WTC11 (cell line): Measurements from ENCODE around the gene OSBPL9. TPM values are rescaled to one million over a fixed set of nuclear protein-coding genes. Genes with fewer than 3 reads are reported as not detected.

Experiments used
- ATAC-seq: fragments of 200-7000 bp; cut with Tn5 transposase; 2 replicates; pipeline ENCODE4 v1.10.0; 2021; ENCODE audit warnings: mild to moderate bottlenecking, moderate library complexity
- CTCF ChIA-PET: fragments of 300-600 bp; sonication (Branson Sonifier 250); formaldehyde crosslinking; loops from one replicate; lab custom pipeline; 2021; ENCODE audit warnings: antibody characterized with exemption; lab: Charles Lee
- POLR2A ChIA-PET: fragments of 350-600 bp; sonication (Branson Sonifier 250); formaldehyde crosslinking; loops from one replicate; lab custom pipeline; 2021; ENCODE audit warnings: antibody characterized with exemption; lab: Charles Lee
- DNase-seq: peaks from one replicate; pipeline ENCODE4 v3.0.0; 2021; ENCODE audit warnings: low spot score
- H3K27ac Mint-ChIP-seq: 2 replicates; pipeline ENCODE4 v1.8.0; 2021; ENCODE audit warnings: mixed read lengths
- H3K27me3 Mint-ChIP-seq: 2 replicates; pipeline ENCODE4 v1.8.0; 2021; ENCODE audit warnings: low read depth, mild to moderate bottlenecking, moderate library complexity, mixed read lengths
- H3K36me3 Mint-ChIP-seq: 2 replicates; pipeline ENCODE4 v1.8.0; 2021; ENCODE audit warnings: mixed read lengths
- H3K4me1 Mint-ChIP-seq: 2 replicates; pipeline ENCODE4 v1.8.0; 2022; ENCODE audit warnings: mixed read lengths
- H3K4me3 Mint-ChIP-seq: 2 replicates; pipeline ENCODE4 v1.8.0; 2021; ENCODE audit warnings: mild to moderate bottlenecking, moderate library complexity, mixed read lengths
- H3K9me3 Mint-ChIP-seq: 2 replicates; pipeline ENCODE4 v1.8.0; 2021; ENCODE audit warnings: mixed read lengths
- ATF1 ChIP-seq: sonication (generic); formaldehyde crosslinking; IDR thresholded peaks from 2 replicates; pipeline ENCODE4 v1.8.1; 2023; ENCODE audit warnings: mild to moderate bottlenecking, moderate library complexity, missing genetic modification reagents
- ATF3 ChIP-seq: sonication (generic); formaldehyde crosslinking; conservative IDR thresholded peaks from 2 replicates; pipeline ENCODE4 v1.8.1; 2022; ENCODE audit warnings: mild to moderate bottlenecking, missing genetic modification reagents
- CBFB ChIP-seq: sonication (generic); formaldehyde crosslinking; IDR thresholded peaks from 2 replicates; pipeline ENCODE4 v1.8.1; 2022; ENCODE audit warnings: mild to moderate bottlenecking, low read depth, missing genetic modification reagents
- CREM ChIP-seq: sonication (generic); formaldehyde crosslinking; IDR thresholded peaks from 2 replicates; pipeline ENCODE4 v1.8.1; 2022; ENCODE audit warnings: mild to moderate bottlenecking, missing genetic modification reagents, moderate library complexity
- E2F4 ChIP-seq: sonication (generic); formaldehyde crosslinking; IDR thresholded peaks from 2 replicates; pipeline ENCODE4 v1.8.1; 2022; ENCODE audit warnings: low read depth, mild to moderate bottlenecking, moderate library complexity, missing genetic modification reagents, borderline replicate concordance
- ERG ChIP-seq: fragments of 250-450 bp; sonication (Bioruptor Pico); IDR thresholded peaks from 2 replicates; pipeline ENCODE4 v1.8.0; 2021; ENCODE audit warnings: mild to moderate bottlenecking
- ESRRA ChIP-seq: sonication (generic); formaldehyde crosslinking; IDR thresholded peaks from 2 replicates; pipeline ENCODE4 v1.8.1; 2022; ENCODE audit warnings: mild to moderate bottlenecking, missing genetic modification reagents, borderline replicate concordance
- FOXP4 ChIP-seq: sonication (generic); formaldehyde crosslinking; IDR thresholded peaks from 2 replicates; pipeline ENCODE4 v1.8.0; 2022; ENCODE audit warnings: mild to moderate bottlenecking, missing genetic modification reagents
- GRHL2 ChIP-seq: fragments of 250-450 bp; sonication (Bioruptor Pico); IDR thresholded peaks from 2 replicates; pipeline ENCODE4 v1.8.0; 2022; ENCODE audit warnings: mild to moderate bottlenecking, moderate library complexity; ENCODE audit not compliant: insufficient replicate concordance, severe bottlenecking
- MAX ChIP-seq: sonication (generic); formaldehyde crosslinking; IDR thresholded peaks from 2 replicates; pipeline ENCODE4 v1.8.0; 2022; ENCODE audit warnings: mild to moderate bottlenecking, missing genetic modification reagents
- MLX ChIP-seq: sonication (generic); formaldehyde crosslinking; IDR thresholded peaks from 2 replicates; pipeline ENCODE4 v1.8.1; 2023; ENCODE audit warnings: mild to moderate bottlenecking, missing genetic modification reagents, moderate library complexity
- SP1 ChIP-seq: sonication (generic); formaldehyde crosslinking; conservative IDR thresholded peaks from 2 replicates; pipeline ENCODE4 v1.8.1; 2022; ENCODE audit warnings: missing genetic modification reagents
- TCF7 ChIP-seq: sonication (generic); formaldehyde crosslinking; IDR thresholded peaks from 2 replicates; pipeline ENCODE4 v1.8.0; 2022; ENCODE audit warnings: mild to moderate bottlenecking, low read depth, missing genetic modification reagents, moderate library complexity
- TEAD1 ChIP-seq: sonication (generic); formaldehyde crosslinking; IDR thresholded peaks from 2 replicates; pipeline ENCODE4 v1.8.0; 2022; ENCODE audit warnings: mild to moderate bottlenecking, missing genetic modification reagents
- USF2 ChIP-seq: sonication (generic); formaldehyde crosslinking; IDR thresholded peaks from 2 replicates; pipeline ENCODE4 v1.8.1; 2023; ENCODE audit warnings: mild to moderate bottlenecking, missing genetic modification reagents, moderate library complexity
- ZMAT4 ChIP-seq: fragments of 250-450 bp; sonication (Bioruptor Pico); IDR thresholded peaks from 2 replicates; pipeline ENCODE4 v1.9.0; 2021; ENCODE audit warnings: mild to moderate bottlenecking
- ZNF416 ChIP-seq: fragments of 250-450 bp; sonication (Bioruptor Pico); IDR thresholded peaks from 2 replicates; pipeline ENCODE4 v1.9.0; 2021; ENCODE audit warnings: mild to moderate bottlenecking, inconsistent platforms
- ZNF512 ChIP-seq: sonication (generic); formaldehyde crosslinking; IDR thresholded peaks from 2 replicates; pipeline ENCODE4 v1.8.1; 2022; ENCODE audit warnings: missing genetic modification reagents, borderline replicate concordance
- ZNF671 ChIP-seq: fragments of 250-450 bp; sonication (Bioruptor Pico); IDR thresholded peaks from 2 replicates; pipeline ENCODE4 v1.8.0; 2021; ENCODE audit warnings: mild to moderate bottlenecking
- total RNA-seq: library from RNA; stranded (reverse); gene quantifications from 3 replicates; pipeline ENCODE4 v1.2.3, GENCODE V29; 2021

Gene OSBPL9
- total RNA-seq, 1 experiment from 2014 or later, result 55.6 TPM

- ChIA-PET POLR2A (no interaction called here), CTCF (no interaction called here)
- Mint-ChIP-seq H3K9me3 (no peaks in the 10 kb centered on the region), H3K4me3 (peak overlapping the region; percentile 45), H3K4me1 (peaks cover 10% of the 10 kb centered on the region), H3K36me3 (no peaks in the 10 kb centered on the region), H3K27me3 (no peaks in the 10 kb centered on the region; the same call in 1 of the 2 replicates), H3K27ac (no peak overlapping the region)
- TF ChIP-seq ESRRA (CRISPR knock-in tag) (no peak), ZNF671 (no peak)
- ATAC-seq (no peak), DNase-seq (no peak)
Measured at GRCh38 chr1:51616490-51616889, 402 bp upstream of the OSBPL9 start.

GRCh38 chr1:51618715-51619114, 1.8 kb downstream of the OSBPL9 start:
- Mint-ChIP-seq H3K4me1 (peaks cover 17% of the 10 kb centered on the region), H3K27me3 (no peaks in the 10 kb centered on the region), H3K36me3 (no peaks in the 10 kb centered on the region), H3K9me3 (no peaks in the 10 kb centered on the region), H3K4me3 (no peak overlapping the region; the same call in 1 of the 2 replicates), H3K27ac (no peak overlapping the region)
- ATAC-seq (no peak), DNase-seq (no peak)
- TF ChIP-seq CREM (CRISPR knock-in tag) (no peak), ATF1 (CRISPR knock-in tag) (no peak), ATF3 (CRISPR knock-in tag) (no peak), TEAD1 (no peak), FOXP4 (no peak), CBFB (CRISPR knock-in tag) (no peak), ZMAT4 (no peak), MAX (CRISPR knock-in tag) (no peak), TCF7 (CRISPR knock-in tag) (no peak), ZNF416 (CRISPR knock-in tag) (no peak), MLX (CRISPR knock-in tag) (no peak), E2F4 (CRISPR knock-in tag) (no peak), USF2 (CRISPR knock-in tag) (no peak), GRHL2 (CRISPR knock-in tag) (no peak), ZNF512 (CRISPR knock-in tag) (no peak), SP1 (CRISPR knock-in tag) (no peak), ERG (CRISPR knock-in tag) (no peak)
- POLR2A ChIA-PET, result no interaction called here
- CTCF ChIA-PET, result interaction anchor here (1.0 kb wide), 1 partner anchor 151 kb away, joined by 4 read pairs; no protein-coding TSS in a partner anchor
